ENCODE measurements around the gene TAS2R46.
"Not testable (repeated sequence)": the region's sequence is repeated elsewhere in the genome, so short reads cannot be mapped to it uniquely, and the experiment has no call there.

GRCh38 chr12:11062194-11062593, at the start of gene TAS2R46:
- not testable (repeated sequence) for TF ChIP-seq CTCF (IDR thresholded peaks at IDR 0.05); SIN3A (IDR thresholded peaks at IDR 0.05; ENCODE audit: borderline replicate concordance, insufficient read depth, low read depth, low read length)
